HT-29 (cell line): ENCODE data around the gene LIN52. TPM values are rescaled to one million over a fixed set of nuclear protein-coding genes. Genes with fewer than 3 reads are reported as not detected.

Source experiments
- DNase-seq: peaks from one replicate; pipeline ENCODE4 v3.0.0-alpha.2; 2015; ENCODE audit warnings: low spot score
- total RNA-seq: library from RNA; depleted of rRNA; stranded (reverse); fragments of >200 nt; shearing (Covaris generic); gene quantifications from 2 replicates; pipeline ENCODE4 v1.2.3, GENCODE V29; 2014

Gene LIN52
- total RNA-seq, 1 experiment from 2014 or later: 4.4 TPM

- DNase-seq: no peak
These were observed 106.3 kb downstream of the LIN52 start for GRCh38 chr14:74190927-74191575.

DNA sequence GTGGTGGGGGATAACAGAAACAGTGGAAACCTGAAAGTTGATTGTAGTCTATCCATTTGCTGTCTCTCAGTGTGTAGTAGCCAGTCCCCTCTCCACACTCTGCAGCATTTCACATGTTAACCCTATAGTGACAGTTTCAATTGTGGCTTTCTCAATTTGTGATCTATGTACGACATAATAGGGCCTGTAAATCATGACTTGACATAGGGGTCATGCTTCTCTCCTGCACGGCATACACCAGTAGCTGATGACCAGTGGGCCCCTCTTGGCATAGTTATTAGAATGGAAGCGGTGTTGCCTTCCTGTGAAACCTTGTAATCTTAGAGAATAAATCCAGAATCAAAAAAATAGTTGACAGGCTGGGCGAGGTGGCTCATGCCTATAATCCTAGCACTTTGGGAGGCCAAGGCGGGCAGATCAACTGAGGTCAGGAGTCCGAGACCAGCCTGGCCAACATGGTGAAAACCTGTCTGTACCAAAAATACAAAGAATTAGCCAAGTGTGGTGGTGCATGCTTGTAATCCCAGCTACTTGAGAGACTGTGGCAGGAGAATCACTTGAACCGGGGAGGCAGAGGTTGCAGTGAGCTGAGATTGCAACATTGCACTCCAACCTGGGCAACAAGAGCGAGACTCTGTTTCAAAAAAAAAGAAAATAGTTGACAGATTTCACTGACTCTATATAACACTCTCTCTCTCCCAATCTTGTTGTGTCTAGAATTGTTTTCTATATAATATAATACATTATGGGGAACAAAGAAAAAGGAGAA is 109.9 kb downstream of the LIN52 start:
- DNase-seq: no peak

GRCh38 chr14:74195623-74196022 is 110.9 kb downstream of the LIN52 start:
- DNase-seq: no peak

GRCh38 chr14:74198441-74199234 is 113.9 kb downstream of the LIN52 start:
- no peak for DNase-seq

- DNase-seq: no peak
These were observed 117.4 kb downstream of the LIN52 start for GRCh38 chr14:74202113-74202512.

GRCh38 chr14:74203639-74204038 is 118.9 kb downstream of the LIN52 start:
- DNase-seq: no peak

- DNase-seq: no peak
These were observed 119.7 kb downstream of the LIN52 start for GRCh38 chr14:74204491-74204890.

- no peak for DNase-seq
These were observed 121.1 kb downstream of the LIN52 start for GRCh38 chr14:74205882-74206281.

- DNase-seq: no peak
These were observed 123.2 kb downstream of the LIN52 start for GRCh38 chr14:74207943-74208342.

- DNase-seq: no peak
These were observed 123.9 kb downstream of the LIN52 start for GRCh38 chr14:74208642-74209041.

DNA sequence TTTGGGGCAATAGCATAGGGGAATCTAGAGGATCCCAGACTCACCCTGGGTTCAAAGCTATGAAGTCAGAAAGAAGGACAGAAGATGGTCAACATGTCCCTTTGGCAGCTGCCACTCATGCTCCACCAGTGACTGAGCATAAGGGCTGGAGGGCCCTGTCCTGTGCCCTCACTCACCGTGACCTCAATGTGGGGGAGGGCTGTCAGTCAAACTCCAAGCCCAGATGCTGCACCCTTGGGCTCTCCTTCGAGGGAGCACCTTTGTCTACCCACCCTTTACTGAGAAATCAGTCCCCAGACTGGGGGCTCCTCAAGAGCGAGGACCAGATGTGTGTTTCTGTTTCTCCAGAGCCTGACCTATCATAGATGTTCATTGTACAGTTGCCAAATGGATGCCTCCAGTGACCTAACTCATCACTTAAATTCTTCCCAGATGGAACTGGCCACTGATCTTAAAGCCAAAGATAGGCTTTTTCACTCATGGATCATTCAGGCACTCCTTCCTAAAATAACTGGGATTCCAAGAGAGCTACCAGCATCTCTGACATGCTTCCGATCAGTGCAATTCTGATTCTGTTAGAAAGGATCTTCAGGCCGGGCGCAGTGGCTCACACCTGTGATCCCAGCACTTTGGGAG is 127.3 kb downstream of the LIN52 start:
- no peak for DNase-seq

- no peak for DNase-seq
These were observed 129.4 kb downstream of the LIN52 start for GRCh38 chr14:74213907-74214803.

DNA sequence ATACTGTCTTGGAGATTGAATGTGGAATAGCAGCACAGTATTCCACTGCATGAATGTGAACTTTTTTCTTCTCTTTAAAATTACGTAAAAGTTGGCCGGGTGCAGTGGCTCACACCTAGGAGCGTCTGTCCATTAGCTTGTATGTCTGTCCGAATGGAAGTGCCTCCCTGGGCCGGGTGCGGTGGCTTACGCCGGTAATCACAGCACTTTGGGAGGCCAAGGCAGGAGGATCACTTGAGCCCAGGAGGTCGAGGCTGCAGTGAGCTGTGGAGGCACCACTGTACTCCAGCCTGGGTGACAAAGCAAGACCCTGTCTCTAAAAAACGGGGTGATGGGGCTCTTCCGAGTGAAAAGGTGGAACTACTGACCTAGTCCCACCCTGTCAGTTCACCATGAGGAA is 131.9 kb downstream of the LIN52 start:
- DNase-seq: no peak

GRCh38 chr14:74217672-74218448 is 133.1 kb downstream of the LIN52 start:
- peak; percentile 55 for DNase-seq

- DNase-seq: no peak
These were observed 133.7 kb downstream of the LIN52 start for GRCh38 chr14:74218462-74218861.

DNA sequence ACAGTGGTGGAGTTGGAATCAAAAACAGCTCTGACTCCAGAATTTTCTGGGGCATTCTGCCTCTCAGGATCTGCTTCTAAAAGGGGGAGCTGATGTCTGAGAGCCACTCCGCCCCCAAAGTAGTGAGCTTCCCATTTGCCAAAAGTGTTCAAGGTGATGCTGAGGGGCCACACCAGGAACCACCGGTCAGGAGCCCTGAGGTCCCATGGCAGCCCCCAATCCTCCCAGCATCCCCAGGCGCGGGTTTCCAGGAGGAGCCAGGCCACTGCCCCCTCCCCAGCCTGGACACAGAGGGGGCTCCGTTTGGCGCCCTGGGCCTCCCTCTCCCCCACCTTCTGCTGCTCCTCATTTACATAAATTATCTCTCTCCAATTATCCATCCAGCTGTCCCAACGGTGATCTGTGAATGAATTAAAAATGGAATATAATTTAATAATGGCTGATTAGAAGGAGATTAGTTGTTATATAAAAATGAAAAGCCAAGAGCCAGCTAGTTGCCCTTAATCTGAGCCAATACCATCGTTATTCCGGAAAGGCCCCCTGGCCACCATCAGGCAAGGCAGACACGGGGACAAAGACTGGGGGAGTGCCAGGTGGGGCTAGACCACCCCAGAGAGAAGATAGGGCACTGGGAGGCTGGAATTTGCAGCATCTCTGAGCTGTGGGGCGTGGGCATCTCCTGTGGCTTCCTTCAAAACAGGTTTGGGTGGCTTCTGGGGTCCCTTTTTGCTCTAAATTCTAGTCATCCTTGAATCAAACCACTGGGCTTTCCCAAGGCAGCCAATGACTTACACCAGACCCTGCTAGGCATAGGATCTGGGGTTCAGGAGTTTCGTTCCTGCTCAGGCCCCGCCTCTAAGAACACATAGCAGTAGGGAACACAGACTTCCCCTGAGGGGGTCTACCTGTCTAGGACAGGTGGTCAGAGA is 134.8 kb downstream of the LIN52 start:
- no peak for DNase-seq

DNA sequence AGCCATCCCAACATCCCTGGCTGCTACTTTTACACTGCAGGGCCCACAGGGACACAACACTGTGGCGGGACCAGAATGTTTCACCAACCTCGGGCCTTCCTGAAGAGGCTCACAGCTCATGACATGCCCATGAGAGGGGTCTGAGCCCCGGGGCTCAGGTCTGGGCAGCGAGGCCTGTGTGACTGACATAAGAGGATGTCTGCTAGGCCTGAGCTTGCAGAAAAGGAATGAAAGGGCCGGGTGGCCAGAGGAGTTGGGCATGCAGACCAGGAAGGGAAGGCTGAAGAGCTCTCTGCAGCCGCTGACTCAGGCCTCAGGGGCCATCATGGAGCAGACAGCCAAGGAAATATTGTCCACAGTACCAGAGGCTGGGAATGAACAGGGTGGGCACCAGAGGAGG is 136.2 kb downstream of the LIN52 start:
- no peak for DNase-seq

GRCh38 chr14:74221741-74222140 is 137.0 kb downstream of the LIN52 start:
- no peak for DNase-seq

DNA sequence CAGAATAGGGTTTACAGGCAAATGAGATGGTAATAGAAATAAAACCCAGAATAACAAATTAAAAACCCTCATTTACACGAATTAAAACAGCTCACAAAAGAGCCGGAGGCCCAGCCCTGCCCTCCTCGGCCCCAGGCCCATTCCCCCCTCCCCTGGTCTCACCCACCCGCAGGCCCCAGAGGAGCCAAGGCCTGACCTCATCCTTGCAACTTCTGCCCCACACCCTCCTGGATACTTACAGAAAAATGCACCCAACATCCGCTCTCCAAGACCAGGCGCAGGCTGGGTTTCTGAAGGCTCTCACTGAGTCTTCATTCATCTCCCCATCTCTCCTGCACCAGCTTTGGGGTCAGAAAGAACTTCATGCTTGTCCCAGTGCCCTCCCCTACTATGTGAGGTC is 138.3 kb downstream of the LIN52 start:
- no peak for DNase-seq
